A673 (cell line): ENCODE data around the gene COL4A1. TPM values are rescaled to one million over a fixed set of nuclear protein-coding genes. Genes with fewer than 3 reads are reported as not detected.

ENCODE experiments used
- BruUV-seq: library from RNA; stranded (reverse); fragments of 400-500 nt; replicated peaks from 2 replicates; lab custom pipeline; 2021; lab: Mats Ljungman, UMichigan
- CTCF ChIA-PET: fragments of 300-600 bp; sonication (Branson Sonifier 250); formaldehyde crosslinking; loops from one replicate; lab custom pipeline; 2022; ENCODE audit warnings: antibody characterized with exemption; lab: Charles Lee
- POLR2A ChIA-PET: fragments of 300-600 bp; sonication (Branson Sonifier 250); formaldehyde crosslinking; loops from one replicate; lab custom pipeline; 2022; ENCODE audit warnings: antibody characterized with exemption; ENCODE audit not compliant: low non-redundant PET; lab: Charles Lee
- DNase-seq: peaks from one replicate; pipeline ENCODE4 v3.0.0-alpha.2; 2015; ENCODE audit warnings: low spot score
- H3K27ac ChIP-seq: fragments of 200-600 bp; sonication (generic); 2 replicates; pipeline ENCODE4 v1.5.1; 2016; ENCODE audit warnings: mixed run types, low read depth, mild to moderate bottlenecking, mixed read lengths, antibody characterized with exemption, low read length; ENCODE audit not compliant: poor library complexity, severe bottlenecking
- H3K27me3 ChIP-seq: fragments of 200-600 bp; sonication (generic); replicated peaks from 2 replicates; pipeline ENCODE4 v1.6.1; 2017; ENCODE audit warnings: mixed run types, low read depth, mild to moderate bottlenecking, mixed read lengths, antibody characterized with exemption, low read length; ENCODE audit not compliant: insufficient read depth, poor library complexity
- H3K36me3 ChIP-seq: fragments of 200-600 bp; sonication (generic); 2 replicates; pipeline ENCODE4 v1.6.1; 2016; ENCODE audit warnings: mixed run types, mild to moderate bottlenecking, mixed read lengths, antibody characterized with exemption, low read length; ENCODE audit not compliant: insufficient read depth, poor library complexity, severe bottlenecking
- H3K4me1 ChIP-seq: fragments of 200-600 bp; sonication (generic); 2 replicates; pipeline ENCODE4 v1.6.1; 2017; ENCODE audit warnings: mixed run types, mild to moderate bottlenecking, mixed read lengths, antibody characterized with exemption, low read length; ENCODE audit not compliant: insufficient read depth, poor library complexity, severe bottlenecking
- H3K4me3 ChIP-seq: fragments of 200-600 bp; sonication (generic); 2 replicates; pipeline ENCODE4 v1.5.1; 2016; ENCODE audit warnings: low read depth, mixed run types, mild to moderate bottlenecking, mixed read lengths, low read length; ENCODE audit not compliant: poor library complexity, severe bottlenecking
- H3K9me3 ChIP-seq: fragments of 200-600 bp; sonication (generic); 2 replicates; pipeline ENCODE4 v1.6.1; 2016; ENCODE audit warnings: mixed run types, low read depth, mild to moderate bottlenecking, mixed read lengths, antibody characterized with exemption, low read length; ENCODE audit not compliant: poor library complexity, severe bottlenecking
- CTCF ChIP-seq: fragments of 300-800, 200-600 bp; sonication (generic); conservative IDR thresholded peaks from 2 replicates; pipeline ENCODE4 v1.5.1; 2017; ENCODE audit warnings: low read depth, mild to moderate bottlenecking, antibody characterized with exemption, low read length, moderate library complexity, mixed read lengths
- EZH2 ChIP-seq: fragments of 200-600 bp; sonication (generic); IDR thresholded peaks from 2 replicates; pipeline ENCODE4 v1.6.1; 2017; ENCODE audit warnings: borderline replicate concordance, low read depth, mild to moderate bottlenecking, mixed read lengths, antibody characterized with exemption, low read length; ENCODE audit not compliant: poor library complexity, severe bottlenecking
- intact Hi-C: fragments of 100-400 bp; cut with micrococcal nuclease; formaldehyde crosslinking; loops from one replicate; pipeline ENCODE4 v1.10.0; 2022; ENCODE audit not compliant: unreplicated experiment
- total RNA-seq: library from RNA; stranded (reverse); gene quantifications from 2 replicates; pipeline ENCODE4 v1.2.3, GENCODE V29; 2021

Gene COL4A1
- total RNA-seq, 1 experiment from 2014 or later: 83.9 TPM

GRCh38 chr13:110138700-110139036, 168.3 kb downstream of the COL4A1 start:
- Histone ChIP-seq H3K27ac (no peak overlapping the region), H3K4me1 (peaks cover 13% of the 10 kb centered on the region), H3K9me3 (no peaks in the 10 kb centered on the region), H3K4me3 (peak overlapping the region; percentile 58), H3K27me3 (no peaks in the 10 kb centered on the region), H3K36me3 (no peaks in the 10 kb centered on the region)
- intact Hi-C loops: loop anchor here (5.0 kb wide), 1 partner anchor 1176 kb away; no protein-coding TSS in a partner anchor
- no TSS peak for BruUV-seq
- TF ChIP-seq CTCF: no peak
- no peak for TF ChIP-seq EZH2
- CTCF ChIA-PET: no interaction called here
- POLR2A ChIA-PET: no interaction called here
- no peak for DNase-seq

- H3K27me3 ChIP-seq: no peaks in the 10 kb centered on the region
- no peak overlapping the region for H3K27ac ChIP-seq
- no peaks in the 10 kb centered on the region for H3K36me3 ChIP-seq
- peaks cover 13% of the 10 kb centered on the region for H3K4me1 ChIP-seq
- BruUV-seq: no TSS peak
- TF ChIP-seq EZH2 (no peak), CTCF (no peak; the same call in 1 of the 2 replicates)
- ChIA-PET POLR2A (no interaction called here), CTCF (no interaction called here)
- DNase-seq: peak; percentile 56
- peak overlapping the region; percentile 58 for H3K4me3 ChIP-seq
- no peaks in the 10 kb centered on the region for H3K9me3 ChIP-seq
- intact Hi-C loops: loop anchor here (5.0 kb wide), 1 partner anchor 1176 kb away; no protein-coding TSS in a partner anchor
Observed at GRCh38 chr13:110138010-110138699, 168.8 kb downstream of the COL4A1 start.

GRCh38 chr13:110137680-110138009, 169.3 kb downstream of the COL4A1 start:
- POLR2A ChIA-PET: no interaction called here
- BruUV-seq: no TSS peak

More at GRCh38 chr13:110137680-110138009, 169.3 kb downstream of the COL4A1 start:
- Histone ChIP-seq H3K36me3 (no peaks in the 10 kb centered on the region), H3K4me1 (peaks cover 13% of the 10 kb centered on the region), H3K27ac (no peak overlapping the region), H3K9me3 (no peaks in the 10 kb centered on the region), H3K4me3 (peak overlapping the region; percentile 58), H3K27me3 (no peaks in the 10 kb centered on the region)
- TF ChIP-seq EZH2 (no peak), CTCF (peak; percentile 57)
- intact Hi-C loops: loop anchor here (5.0 kb wide), 1 partner anchor 1175 kb away; no protein-coding TSS in a partner anchor
- DNase-seq: peak; percentile 62
- CTCF ChIA-PET: no interaction called here
